ENCODE data around the gene SSTR3. TPM values are rescaled to one million over a fixed set of nuclear protein-coding genes. Genes with fewer than 3 reads are reported as not detected.

SSTR3 gene
- total and polyA plus RNA-seq, 2 of the 4 experiments (the other 2 are of a cell fraction) = under 0.01 to 0.07 TPM

DNA sequence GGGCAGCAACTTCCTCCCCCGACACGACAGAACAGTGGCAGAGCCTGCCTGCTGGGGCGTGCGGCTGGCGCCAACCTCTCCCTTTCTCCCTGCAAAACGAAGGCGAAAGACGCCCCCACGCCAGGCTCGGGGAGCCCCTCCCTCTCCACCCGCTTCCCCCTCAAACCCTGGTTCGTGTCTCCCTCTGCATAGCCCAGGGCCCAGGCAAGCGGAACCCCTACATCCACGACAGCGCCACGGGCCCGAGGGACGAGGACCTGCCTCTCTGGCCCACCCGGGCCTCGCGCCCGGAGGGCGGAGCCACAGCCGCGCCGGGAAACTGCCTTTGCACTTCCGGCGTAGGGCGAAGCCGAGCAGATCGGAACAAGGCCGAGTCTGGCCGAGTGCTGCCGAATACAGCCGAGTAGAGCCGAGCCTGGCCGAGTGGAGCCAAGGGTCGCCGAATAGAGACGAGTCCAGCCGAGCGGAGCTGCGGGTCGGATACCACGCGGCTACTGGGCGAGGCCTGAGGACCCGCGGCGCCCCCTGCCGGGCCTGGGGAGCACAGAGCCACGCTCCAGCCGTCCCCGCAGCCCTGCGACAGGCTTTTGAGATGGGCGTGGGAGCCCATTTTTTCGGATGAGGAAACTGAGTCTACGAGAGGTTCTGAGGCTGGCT lies 13.0 kb downstream of the SSTR3 start:
- ATAC-seq (ENCODE audit: low read depth) = peak; percentile 98
- no peaks in the 10 kb centered on the region for H3K9me3 ChIP-seq (ENCODE audit: control insufficient read depth, insufficient read depth, low read length)
- in situ Hi-C loops (cut with MboI; ENCODE audit: low sequenced_read_pairs) (loop anchor here (5.0 kb wide), 1 partner anchor 37 kb away; no protein-coding TSS in a partner anchor), intact Hi-C loops (cut with micrococcal nuclease) (loop anchor here (1.0 to 5.0 kb wide), 4 partner anchors 121 to 417 kb away; partner anchors contain the start of gene KCTD17), dilution Hi-C loops (cut with HindIII; ENCODE audit: low sequenced_read_pairs, unreplicated experiment) (no loop called here)
- H2AFZ ChIP-seq (replicated peaks; ENCODE audit: low read length, poor library complexity) = peak overlapping the region; percentile 99
- peak overlapping the region; percentile 73 for H2BK120ac ChIP-seq (ENCODE audit: low read depth, low read length)
- BruUV-seq (replicated peaks) = no TSS peak
- H3K14ac ChIP-seq (replicated peaks; ENCODE audit: low read depth, low read length) = peak overlapping the region; percentile 91
- peak overlapping the region; percentile 14; the same call in 1 of the 2 replicates for H3K18ac ChIP-seq (ENCODE audit: low read depth, low read length)
- peak overlapping the region; percentile 81 for H3K9ac ChIP-seq (ENCODE audit: low read depth, low read length)
- H3K27me3 ChIP-seq (ENCODE audit: control insufficient read depth, insufficient read depth, low read length) = no peaks in the 10 kb centered on the region
- CTCF ChIA-PET = interaction anchor here (0.9 to 1.5 kb wide), 7 partner anchors 10 to 107 kb away, joined by 3 to 5 read pairs (median 3); no protein-coding TSS in a partner anchor
- H2AK5ac ChIP-seq (ENCODE audit: low read depth, low read length) = peak overlapping the region; percentile 94
- no peaks in the 10 kb centered on the region for H3K36me3 ChIP-seq (ENCODE audit: control insufficient read depth, insufficient read depth, low read length)
- H2BK15ac ChIP-seq (ENCODE audit: low read depth, low read length) = peak overlapping the region; percentile 79; the same call in 1 of the 3 replicates
- peak overlapping the region; percentile 84 for H3K27ac ChIP-seq (ENCODE audit: insufficient read depth, low read length)
- peak overlapping the region; percentile 81 for H4K5ac ChIP-seq (ENCODE audit: low read depth, low read length)
- H3K9me1 ChIP-seq (ENCODE audit: insufficient read depth, low read length) = peaks cover 7% of the 10 kb centered on the region
- TF ChIP-seq MAFK (IDR thresholded peaks at IDR 0.05; ENCODE audit: low read depth, low read length) (no peak), POLR2A (IDR thresholded peaks at IDR 0.05; ENCODE audit: low read depth, low read length) (peak; percentile 72; the same call in 1 of the 2 replicates), MXI1 (IDR thresholded peaks at IDR 0.05; ENCODE audit: borderline replicate concordance, low read depth, low read length) (peak; percentile 47; the same call in 1 of the 2 replicates), CHD1 (IDR thresholded peaks at IDR 0.05; ENCODE audit: low read depth, low read length) (no peak), BHLHE40 (IDR thresholded peaks at IDR 0.05; ENCODE audit: low read depth, low read length) (no peak), SMC3 (IDR thresholded peaks at IDR 0.05; ENCODE audit: low read depth, low read length) (peak; percentile 71), RCOR1 (IDR thresholded peaks at IDR 0.05; ENCODE audit: insufficient replicate concordance, low read length) (no peak), RAD21 (IDR thresholded peaks at IDR 0.05; ENCODE audit: low read length) (peak; percentile 74), RFX5 (IDR thresholded peaks at IDR 0.05; ENCODE audit: low read depth, low read length) (no peak), MAZ (IDR thresholded peaks at IDR 0.05; ENCODE audit: borderline replicate concordance, low read depth, low read length) (peak; percentile 22; the same call in 1 of the 2 replicates)
- TF ChIP-seq, protein P1, sequence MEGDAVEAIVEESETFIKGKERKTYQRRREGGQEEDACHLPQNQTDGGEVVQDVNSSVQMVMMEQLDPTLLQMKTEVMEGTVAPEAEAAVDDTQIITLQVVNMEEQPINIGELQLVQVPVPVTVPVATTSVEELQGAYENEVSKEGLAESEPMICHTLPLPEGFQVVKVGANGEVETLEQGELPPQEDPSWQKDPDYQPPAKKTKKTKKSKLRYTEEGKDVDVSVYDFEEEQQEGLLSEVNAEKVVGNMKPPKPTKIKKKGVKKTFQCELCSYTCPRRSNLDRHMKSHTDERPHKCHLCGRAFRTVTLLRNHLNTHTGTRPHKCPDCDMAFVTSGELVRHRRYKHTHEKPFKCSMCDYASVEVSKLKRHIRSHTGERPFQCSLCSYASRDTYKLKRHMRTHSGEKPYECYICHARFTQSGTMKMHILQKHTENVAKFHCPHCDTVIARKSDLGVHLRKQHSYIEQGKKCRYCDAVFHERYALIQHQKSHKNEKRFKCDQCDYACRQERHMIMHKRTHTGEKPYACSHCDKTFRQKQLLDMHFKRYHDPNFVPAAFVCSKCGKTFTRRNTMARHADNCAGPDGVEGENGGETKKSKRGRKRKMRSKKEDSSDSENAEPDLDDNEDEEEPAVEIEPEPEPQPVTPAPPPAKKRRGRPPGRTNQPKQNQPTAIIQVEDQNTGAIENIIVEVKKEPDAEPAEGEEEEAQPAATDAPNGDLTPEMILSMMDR (conservative IDR thresholded peaks at IDR 0.05; ENCODE audit: low read depth, low read length) = peak; percentile 95
- TF ChIP-seq, protein P2, sequence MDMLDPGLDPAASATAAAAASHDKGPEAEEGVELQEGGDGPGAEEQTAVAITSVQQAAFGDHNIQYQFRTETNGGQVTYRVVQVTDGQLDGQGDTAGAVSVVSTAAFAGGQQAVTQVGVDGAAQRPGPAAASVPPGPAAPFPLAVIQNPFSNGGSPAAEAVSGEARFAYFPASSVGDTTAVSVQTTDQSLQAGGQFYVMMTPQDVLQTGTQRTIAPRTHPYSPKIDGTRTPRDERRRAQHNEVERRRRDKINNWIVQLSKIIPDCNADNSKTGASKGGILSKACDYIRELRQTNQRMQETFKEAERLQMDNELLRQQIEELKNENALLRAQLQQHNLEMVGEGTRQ (IDR thresholded peaks at IDR 0.05; ENCODE audit: low read depth, low read length) = peak; percentile 21; the same call in 1 of the 2 replicates
- TF ChIP-seq, protein P3, sequence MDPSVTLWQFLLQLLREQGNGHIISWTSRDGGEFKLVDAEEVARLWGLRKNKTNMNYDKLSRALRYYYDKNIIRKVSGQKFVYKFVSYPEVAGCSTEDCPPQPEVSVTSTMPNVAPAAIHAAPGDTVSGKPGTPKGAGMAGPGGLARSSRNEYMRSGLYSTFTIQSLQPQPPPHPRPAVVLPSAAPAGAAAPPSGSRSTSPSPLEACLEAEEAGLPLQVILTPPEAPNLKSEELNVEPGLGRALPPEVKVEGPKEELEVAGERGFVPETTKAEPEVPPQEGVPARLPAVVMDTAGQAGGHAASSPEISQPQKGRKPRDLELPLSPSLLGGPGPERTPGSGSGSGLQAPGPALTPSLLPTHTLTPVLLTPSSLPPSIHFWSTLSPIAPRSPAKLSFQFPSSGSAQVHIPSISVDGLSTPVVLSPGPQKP (IDR thresholded peaks at IDR 0.05; ENCODE audit: borderline replicate concordance, low read depth, low read length) = no peak
- H3K4me3 ChIP-seq (ENCODE audit: insufficient read depth, low read depth, low read length) = peak overlapping the region; percentile 58
- H4K8ac ChIP-seq (ENCODE audit: low read depth in 2 of 2, low read length in 2 of 2) = peak overlapping the region; percentile 95 to 99
- peak overlapping the region; percentile 75 for H2BK5ac ChIP-seq (ENCODE audit: low read depth, low read length, poor library complexity, severe bottlenecking)
- peak overlapping the region; percentile 87; the same call in 1 of the 2 replicates for H3K23ac ChIP-seq (ENCODE audit: low read depth, low read length)
- H4K91ac ChIP-seq (ENCODE audit: insufficient read depth, low read depth, low read length) = peak overlapping the region; percentile 88
- peak overlapping the region; percentile 99 for H2AK9ac ChIP-seq (replicated peaks; ENCODE audit: low read depth, low read length, poor library complexity)
- peak overlapping the region; percentile 82 for H3K4me2 ChIP-seq (ENCODE audit: low read depth, low read length)
- POLR2A ChIA-PET (ENCODE audit: unreplicated experiment) = no interaction called here
- H3K79me1 ChIP-seq (ENCODE audit: low read depth in 1 of 2, low read length in 2 of 2) = peaks cover 0 to 6% of the 10 kb centered on the region in 2 experiments; a peak in 1 of 4 replicates
- peaks cover 20% of the 10 kb centered on the region for H3K4me1 ChIP-seq (ENCODE audit: control insufficient read depth, insufficient read depth, low read length)
- peak overlapping the region; percentile 48; the same call in 1 of the 2 replicates for H2BK20ac ChIP-seq (ENCODE audit: low read depth, low read length)
- peak overlapping the region; percentile 95 for H3K4ac ChIP-seq (ENCODE audit: low read depth, low read length)
- H4K20me1 ChIP-seq (ENCODE audit: insufficient read depth, low read length) = no peaks in the 10 kb centered on the region
- peak; percentile 96 for DNase-seq
- WGBS, 2 experiments (ENCODE audit: extremely low coverage in 2 of 2, insufficient read length in 1 of 2) = 0% methylated on average over 51 of the region's 58 CpGs; no CpG with 5 or more reads in 1 of the 2 experiments
- H3K56ac ChIP-seq (ENCODE audit: extremely low read depth, insufficient read depth, low read length) = peak overlapping the region; percentile 86
